ENCODE measurements around the gene FXYD5.
A peak's percentile ranks its signal among the peaks of the same experiment; 100 is the strongest.
"Not testable (repeated sequence)": the region's sequence is repeated elsewhere in the genome, so short reads cannot be mapped to it uniquely, and the experiment has no call there.

FXYD5 gene

DNA sequence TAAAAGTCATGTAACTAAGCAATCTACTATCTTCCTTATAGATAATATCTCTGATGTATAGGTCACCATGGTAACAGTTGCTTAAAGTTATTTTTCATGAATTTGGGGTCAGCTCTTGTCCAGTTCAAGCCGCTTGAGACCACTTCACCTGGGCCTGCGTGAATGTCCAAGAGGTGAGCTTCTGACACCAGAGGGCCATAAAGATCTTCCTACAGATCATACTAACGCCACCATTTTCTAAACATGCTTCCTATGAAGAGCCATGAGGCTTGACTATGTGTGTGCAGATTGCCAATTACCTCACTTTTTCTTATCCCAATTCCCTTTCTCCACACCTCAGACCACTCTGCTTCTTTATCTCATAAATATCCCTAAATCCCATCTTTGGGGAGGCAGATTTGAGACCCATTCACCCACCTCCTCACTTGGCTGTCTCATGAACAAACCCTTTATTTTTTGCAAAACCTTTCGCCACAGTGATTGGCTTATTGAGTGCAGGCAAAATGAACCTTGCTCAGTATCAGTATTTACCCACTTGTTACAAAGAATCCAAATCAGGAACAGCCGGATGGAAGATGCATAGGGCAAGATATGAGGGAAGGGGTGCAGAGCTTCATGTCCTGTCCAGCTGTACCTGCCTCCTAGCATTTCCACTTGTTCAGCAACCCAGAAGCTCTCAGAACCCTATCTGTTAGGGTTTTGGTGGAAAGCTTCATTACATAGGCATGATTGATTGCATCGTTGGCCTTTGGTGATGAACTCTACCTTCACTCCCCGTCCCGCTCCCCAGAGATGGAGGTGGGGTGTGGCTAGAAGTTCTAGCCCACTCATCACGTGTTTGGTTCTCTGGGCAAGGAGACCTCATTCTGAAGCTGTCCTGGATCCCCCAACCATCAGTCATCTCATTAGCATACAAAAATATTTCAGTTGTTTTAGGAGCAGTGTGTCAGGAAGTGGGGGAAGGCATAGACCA is 39.8 kb downstream of the FXYD5 start:
- no peak for DNase-seq

DNA sequence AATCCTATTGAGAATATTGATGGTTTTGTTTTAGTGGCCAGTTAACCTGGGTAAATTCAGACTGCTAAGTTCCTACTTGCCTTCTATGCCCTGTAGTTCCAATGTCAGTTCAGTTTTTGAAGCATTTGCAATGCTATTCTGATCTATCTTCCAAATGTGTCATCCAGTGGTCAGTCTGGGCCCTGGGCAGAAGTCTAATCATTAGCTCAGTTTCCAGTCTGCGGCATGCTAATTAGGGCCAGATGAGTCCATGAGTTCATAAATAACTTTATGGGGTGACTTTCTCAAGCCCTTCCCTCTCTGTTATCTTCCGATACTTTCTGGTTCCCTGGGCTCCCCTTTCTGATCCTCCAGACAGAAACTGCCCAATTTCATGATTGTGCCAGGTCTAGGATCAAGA is 41.3 kb downstream of the FXYD5 start:
- peak; percentile 40 for DNase-seq

DNA sequence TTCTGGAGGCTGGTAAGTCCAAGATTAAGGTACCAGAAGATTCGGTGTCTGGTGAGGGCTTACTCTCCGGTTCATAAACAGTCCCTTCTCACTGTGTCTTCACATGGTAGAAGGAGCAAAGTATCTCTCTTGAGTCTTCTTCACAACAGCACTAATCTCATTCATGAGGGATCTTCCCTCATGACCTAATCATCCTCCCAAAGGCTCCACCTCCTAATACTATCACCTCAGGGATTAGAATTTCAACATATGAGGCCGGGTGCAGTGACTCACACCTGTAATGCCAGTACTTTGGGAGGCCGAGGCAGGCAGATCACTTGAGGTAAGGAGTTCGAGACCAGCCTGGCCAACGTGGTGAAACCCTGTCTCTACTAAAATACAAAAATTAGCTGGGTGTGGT is 42.3 kb downstream of the FXYD5 start:
- DNase-seq, result not testable (repeated sequence)

DNA sequence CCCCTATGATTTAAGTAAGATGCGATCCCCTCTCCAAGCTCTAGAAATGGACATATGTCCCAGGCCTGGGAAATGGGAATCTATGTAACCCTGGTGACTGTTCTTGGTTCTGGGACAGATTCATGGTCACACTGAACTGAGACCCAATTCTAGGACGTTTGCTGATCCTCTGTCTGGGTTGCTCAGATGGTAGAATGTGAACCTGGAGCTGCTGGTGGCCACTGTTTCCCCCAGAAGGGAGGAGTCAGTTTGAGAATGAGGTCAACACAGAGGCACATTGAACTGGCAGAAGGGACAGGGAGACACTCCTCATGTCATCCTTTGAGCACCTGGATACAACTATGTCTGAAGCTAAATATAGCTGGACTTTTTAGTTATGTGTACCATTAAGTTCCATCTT is 44.9 kb downstream of the FXYD5 start:
- no peak for DNase-seq

DNA sequence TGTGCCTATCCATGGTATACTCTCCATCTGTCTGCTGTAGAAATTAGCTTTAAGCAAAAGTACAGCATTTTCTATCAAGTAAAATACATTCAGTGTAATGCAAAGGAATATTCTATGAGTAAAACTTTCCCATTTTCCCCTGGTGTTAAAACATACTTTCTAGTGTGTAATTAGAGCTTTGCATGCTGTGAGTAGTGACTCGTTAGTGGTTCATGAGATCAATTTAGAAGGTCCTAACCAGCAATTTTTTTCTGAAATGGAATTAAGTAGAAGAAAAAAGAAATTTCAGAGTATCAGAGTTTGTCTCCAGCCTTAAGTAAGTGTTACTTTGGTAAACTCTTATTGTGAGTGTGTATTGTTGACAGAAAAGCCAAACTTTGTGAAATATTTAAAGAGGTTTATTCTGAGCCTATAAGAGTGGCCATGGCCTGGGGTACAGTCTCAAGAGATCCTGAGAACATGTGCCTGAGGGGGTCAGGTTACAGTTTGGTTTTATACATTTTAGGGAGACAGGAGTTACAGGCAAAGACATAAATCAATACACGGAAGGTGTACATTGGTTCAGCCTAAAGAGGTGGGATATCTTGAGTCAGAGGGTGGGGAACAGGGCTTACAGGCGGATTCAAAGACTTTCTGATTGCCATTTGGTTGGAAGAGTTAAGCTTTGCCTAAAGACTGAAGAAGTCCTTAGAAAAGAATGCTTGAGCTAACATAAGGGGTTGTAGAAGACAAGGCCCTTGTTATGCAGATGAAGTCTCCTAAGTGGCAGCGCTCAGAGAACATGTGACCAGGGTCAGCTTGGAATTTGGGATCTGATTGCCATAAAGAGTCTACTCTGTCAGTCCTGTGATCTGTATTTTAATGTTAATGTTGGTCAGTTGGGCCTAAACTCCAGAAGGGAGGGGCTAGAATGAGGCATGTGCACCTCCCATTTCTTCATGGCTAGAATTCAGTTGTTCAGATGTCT is 48.5 kb downstream of the FXYD5 start:
- DNase-seq, result no peak

DNA sequence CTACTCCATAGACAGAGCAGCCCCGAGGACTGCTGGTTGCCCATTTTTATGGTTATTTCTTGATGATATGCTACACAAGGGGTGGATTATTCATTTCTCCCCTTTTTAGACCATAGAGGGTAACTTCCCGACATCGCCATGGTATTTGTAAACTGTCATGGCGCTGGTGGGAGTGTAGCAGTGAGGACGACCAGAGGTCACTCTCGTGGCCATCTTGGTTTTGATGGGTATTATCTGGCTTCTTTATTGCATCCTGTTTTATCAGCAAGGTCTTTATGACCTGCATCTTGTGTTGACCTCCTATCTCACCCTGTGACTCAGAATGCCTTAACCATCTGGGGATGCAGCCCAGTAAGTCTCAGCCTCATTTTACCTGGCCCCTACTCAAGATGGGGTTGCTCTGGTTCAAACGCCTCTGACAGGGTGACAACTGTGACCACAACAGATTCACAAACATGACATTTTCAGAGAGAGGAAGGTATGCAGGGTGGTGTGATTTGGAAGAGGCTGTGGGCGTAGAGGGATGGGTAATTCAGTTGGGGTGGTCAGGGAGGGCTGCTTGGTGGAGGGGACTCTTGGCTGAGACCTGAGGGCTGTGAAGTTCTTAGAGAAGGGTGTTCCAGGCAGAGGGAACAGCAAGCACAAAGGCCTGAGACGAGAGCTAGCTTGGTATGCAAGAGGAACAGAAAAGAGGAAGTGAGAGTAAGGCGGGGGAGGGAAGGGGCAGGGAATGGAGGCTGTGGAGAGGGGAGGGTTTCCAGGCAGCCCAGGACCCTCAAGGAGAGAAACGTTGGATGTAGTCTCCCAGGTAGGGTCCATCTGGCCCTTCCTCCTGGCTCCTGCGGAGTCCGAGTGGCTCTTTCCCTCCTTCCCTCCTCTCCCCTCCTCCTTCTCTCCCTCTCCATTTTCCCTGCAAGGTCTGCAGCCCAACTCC is 50.5 kb downstream of the FXYD5 start:
- no peak for DNase-seq

DNA sequence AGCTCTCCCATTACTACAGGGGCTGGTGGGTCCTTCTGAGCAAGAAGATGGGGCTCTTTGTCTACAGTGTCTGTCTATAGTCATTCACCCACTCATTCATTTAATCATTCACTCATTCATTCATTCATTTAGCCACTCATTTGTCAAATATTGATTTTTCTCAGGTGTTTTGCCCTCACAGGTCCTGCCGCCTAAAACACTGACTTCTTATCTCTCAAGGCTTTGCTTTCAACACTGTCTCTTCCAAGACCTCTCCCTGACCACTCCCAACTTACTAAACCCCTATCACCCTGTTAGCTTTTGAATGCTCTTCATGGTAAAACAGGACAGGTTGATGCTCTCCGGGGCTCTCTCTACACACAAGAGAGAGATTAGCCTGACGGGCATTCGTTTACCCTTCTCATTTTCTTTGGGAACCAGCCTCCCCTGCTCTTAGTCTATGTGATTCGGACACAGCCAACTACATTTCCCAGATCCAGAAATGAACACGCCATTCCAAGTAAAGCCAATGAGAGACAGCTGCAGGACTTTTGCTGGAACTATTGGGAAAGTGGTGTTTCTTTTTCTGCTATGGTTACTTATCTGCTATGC is 51.3 kb downstream of the FXYD5 start:
- no peak for DNase-seq

DNA sequence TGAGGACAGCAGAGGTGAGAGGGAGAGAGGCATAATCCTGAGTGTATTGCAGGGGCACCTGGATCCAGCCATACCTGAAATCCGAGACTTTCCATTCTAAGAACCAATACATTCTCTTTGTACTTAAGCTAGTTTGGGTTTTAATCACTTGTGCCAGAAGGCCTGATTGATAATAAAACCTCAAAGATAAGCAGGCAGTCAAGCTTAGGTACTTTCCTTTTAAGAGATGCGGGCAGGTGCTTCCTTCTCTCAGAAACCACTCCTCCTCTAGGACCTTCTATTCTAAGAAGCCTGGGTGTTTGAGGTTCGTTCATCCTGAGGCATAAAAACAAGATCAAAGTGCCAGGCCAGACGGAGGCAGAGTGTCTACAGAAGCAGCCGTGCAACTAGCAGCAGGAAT is 51.8 kb downstream of the FXYD5 start:
- no peak for DNase-seq

DNA sequence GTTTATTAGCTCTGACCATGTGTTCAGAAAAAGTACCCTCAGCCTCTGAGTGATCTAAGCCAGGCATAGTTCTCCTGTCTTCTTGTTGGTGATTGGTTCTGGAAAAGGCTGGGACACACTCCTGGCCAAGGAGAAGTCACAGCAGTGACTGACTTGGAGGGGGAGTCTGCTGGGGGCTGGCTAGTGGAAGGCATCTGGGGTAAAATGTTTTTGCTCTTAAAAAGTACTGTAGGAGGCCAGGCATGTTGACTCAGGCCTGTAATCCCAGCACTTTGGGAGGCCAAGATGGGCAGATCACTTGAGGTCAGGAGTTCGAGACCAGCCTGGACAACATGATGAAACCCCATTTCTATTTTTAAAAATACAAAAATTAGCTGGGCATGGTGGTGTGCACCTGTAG is 52.3 kb downstream of the FXYD5 start:
- no peak for DNase-seq

DNA sequence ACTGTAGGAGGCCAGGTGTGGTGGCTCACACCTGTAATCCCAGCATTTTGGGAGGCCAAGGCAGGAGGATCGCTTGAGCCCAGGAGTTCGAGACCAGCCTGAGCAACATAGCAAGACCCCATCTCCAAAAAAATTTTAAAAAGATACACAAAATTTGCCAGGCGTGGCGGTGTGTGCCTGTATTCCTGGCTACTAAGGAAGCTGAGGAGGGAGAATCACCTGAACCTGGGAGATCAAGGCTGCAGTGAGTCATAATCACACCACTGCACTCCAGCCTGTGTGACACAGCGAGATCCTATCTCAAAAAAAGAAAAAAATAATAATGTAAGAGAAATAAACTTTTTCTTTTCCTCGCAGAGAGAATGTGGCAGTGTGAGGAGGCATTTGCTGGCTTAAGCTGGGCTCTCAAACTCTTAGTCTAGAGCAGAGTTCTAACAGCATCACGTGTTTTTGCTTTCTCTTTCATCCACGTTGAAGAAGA is 52.9 kb downstream of the FXYD5 start:
- DNase-seq, result no peak

DNA sequence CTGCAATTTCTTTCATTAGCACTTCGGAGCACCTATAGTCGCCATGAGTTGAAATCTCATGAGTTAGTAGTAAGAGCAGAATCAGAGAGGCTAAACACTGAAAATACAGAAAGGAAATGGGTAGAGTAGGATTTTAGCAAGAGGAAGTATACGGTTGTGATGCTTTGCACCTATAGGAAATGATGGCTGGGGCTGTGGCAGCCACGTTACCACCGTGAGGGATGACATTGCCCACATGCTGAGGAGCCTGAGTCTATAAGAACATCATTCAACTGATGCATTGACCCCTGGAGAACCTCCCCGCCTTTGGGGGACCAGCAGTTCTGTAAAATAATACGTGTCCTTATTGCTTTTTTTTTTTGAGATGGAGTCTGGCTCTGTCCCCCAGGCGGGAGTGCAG is 53.6 kb downstream of the FXYD5 start:
- DNase-seq, result no peak

DNA sequence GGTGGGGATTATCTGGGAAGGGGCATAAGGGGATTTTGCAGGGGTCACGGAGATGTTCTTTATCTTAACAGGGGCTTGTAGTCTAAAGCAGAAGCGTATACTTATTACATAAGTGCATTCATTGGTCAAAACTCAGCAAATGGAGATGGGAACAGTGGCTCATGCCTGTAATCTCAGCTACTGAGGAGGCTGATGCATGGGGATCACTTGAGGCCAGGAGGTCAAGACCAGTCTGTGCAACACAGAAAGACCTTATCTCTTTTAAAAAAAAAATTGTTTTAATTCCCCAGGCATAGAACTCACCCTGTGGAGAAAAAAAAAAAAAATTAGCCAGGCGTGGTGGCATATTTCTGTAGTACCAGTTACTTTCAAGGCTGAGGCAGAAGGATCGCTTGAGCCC is 55.1 kb downstream of the FXYD5 start:
- DNase-seq, result no peak

DNA sequence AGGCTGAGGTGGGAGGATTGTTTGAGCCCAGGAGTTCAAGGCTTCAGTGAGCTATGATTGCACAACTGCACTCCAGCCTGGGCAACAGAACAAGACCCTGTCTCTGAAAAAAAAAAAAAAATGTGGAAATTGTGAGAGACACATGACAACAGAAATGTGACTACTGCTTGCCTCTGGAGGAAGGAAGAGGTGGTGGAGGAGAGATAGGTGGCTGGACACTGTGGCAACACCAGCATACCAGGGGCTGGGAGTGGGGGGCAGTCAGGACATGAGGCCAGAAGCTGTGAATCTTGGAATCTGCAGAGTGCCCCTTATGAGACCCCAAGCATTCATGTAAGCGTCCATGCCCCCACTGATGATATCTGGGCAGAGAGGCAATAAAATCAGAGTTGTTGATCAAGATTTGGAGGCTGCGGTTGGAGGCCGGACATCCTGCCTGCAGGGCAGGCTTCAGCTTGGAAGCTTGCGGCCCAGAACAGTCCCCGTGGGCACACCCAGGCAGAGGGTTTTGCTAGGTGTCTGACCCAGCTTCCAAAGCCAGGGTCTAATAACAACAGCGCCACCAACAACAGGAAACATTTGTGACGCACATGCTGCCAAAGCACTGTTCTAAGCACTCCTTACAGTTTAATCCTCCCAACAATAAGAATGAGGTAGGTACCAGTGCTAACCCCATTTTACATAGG is 57.2 kb downstream of the FXYD5 start:
- DNase-seq, result no peak

DNA sequence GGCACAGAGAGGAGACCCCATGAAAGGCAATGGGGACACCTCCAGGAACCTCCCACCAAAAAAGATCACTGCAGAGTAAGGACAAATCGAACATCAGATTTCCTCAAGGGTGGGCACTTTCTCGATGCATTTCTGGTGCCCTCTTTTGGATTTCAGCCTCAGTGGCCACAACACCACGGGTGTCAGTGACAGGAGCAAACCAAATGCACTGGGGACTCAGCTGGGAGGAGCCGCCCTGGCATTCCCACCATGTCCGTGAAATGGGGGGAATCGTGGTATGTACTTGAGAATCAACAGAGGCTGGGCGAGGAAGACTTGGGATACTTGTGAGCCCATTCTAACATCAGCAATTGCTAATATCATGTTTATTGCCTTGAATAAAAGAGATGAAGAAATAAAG is 57.7 kb downstream of the FXYD5 start:
- no peak for DNase-seq

DNA sequence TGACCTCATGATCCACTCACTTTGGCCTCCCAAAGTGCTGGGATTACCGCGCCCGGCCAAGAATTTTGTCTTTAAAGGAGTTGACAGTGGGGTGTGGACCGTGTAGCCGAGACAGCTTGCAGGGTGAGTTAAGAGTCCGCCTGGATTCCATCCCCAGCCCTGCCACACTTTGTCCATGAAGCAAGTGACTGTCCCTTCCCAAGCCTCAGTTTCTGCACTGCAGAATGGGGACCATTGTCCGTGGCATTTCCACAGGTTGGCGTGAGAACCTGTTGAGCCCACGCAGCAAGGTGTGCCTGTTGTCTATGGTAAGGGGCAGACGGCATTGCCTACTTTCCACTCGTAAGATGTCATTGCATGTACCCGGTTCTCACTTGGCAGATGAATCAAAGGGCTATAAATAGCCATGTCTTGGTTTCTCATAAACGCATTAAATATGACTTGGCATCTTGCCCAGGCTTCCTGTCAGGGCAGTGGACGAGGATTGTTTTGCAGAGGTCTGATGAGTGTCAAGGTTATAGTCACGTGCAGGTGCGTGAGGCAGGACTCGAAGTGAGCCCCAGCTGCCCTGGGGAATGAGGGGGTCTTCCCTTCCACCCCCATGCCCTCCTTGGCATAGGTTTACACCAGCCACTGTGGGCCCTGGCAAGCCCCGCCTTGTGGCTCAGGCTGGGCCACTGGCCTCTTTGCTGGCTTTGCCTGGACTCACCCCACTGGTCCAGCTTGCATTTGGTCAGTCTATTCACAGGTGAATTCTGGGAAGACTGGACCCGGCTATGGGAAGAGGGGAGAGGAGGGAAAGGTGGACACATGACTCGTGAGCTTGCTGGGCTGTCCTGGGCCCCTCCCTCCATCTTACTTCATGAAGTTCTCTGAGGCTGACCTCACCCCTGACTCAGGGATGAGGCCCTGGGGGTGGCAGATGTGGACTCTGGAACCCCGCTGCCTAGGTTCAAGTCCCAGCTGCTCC is 59.4 kb downstream of the FXYD5 start:
- peak; percentile 6 for DNase-seq

DNA sequence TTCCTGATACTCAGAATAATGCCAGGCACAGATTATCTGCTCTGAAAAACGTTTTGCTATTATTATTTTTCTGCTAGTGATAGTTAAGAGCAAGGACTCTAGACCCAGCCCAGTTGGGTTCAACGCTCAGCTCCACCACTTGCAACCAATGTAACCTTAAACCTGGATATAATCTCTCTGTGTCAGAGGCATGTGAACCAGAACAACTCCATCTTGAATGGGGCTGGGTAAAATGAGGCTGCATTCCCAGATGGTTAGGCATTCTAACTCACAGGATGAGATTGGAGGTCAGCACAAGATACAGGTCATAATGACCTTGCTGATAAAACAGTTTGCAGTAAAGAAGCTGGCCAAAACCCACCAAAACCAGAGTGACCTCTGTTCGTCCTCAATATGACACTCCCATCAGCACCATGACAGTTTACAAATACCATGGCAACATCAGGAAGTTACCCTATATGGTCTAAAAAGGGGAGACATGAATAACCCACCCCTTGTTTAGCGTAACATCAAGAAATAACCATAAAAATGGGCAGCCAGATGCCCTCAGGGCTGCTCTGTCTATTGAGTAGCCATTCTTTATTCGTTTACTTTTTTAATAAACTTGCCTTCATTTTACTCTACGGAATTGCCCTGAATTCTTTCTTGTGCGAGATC is 60.4 kb downstream of the FXYD5 start:
- no peak for DNase-seq

DNA sequence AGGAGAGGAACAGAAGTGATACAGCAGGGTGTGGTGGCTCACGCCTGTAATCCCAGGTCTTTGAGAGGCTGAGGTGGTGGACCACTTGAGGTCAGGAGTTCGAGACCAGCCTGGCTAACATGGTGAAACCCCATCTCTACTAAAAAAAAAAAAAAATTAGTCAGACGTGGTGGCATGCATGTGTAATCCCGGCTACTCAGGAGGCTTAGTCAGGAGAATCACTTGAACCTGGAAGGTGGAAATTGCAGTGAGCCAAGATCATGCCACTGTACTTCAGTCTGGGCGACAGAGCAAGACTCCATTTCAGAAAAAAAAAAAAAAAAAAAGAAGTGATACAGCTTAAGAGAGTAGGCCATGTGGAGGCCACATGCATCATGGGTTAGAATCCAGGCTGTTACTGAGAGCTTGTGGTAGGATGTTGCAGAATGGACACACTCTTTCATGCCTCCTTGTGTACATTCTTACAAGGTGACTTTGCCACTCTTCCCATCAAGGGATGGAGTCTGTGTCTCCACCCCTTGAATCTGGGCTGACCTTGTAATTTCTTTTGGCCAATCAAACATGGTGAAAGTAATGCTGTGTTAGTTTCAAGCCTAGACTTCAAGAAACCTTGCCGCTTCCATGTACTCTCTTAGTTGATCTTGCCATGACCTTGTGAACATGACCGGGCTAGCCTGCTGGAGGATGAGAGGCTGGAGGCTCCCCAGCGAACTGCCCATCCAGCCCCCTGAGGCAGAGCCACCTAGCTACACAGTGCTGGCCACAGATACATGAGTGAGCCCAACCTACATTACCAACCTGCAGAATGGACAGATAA is 61.7 kb downstream of the FXYD5 start:
- no peak for DNase-seq

DNA sequence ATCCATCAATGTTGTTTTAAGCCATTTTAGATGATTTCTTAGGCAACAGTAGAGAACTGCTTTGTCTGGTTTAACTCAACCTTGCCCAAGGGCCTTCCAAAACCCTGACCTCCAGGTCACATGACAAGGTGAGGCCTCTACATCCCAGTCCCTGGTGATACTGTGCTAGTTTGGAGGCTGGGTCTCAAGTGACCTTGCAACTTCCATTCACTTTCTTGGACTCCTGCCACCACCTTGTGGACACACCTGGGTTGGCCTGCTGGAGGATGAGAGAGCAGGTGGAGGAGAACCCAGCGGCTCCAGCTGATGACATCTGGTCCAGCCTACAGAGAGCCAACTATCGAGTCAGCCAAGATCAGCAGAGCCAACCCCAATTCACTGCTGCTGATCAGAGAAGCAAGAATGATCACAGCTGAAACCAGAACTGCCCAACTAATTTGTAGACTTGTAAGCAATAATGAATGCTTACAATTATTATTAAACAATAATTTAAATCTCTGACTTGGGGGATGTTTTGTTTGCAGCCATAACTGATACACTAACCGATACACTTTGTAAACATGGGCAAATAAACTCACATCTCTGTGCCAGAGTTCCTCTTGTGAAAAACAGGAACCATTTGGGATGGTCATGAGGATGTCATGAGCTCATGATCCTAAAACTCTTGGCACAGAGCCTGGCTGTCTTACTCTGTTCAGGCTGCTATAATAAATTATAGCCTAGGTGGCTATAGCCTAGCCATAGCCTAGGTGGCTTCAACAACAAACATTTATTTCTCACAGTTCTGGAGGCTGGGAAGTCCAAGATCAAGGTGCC is 62.5 kb downstream of the FXYD5 start:
- DNase-seq, result no peak
